NCI-H1092 treated with DMSO at 0.1 percent for 48 hours (cell line): ENCODE results near the gene UBAP1L.
"Not testable (repeated sequence)": the region's sequence is repeated elsewhere in the genome, so short reads cannot be mapped to it uniquely, and the experiment has no call there.

ENCODE experiments used
- DNase-seq: peaks from one replicate; lab custom pipeline; 2025; lab: John Stamatoyannopoulos, UW

The UBAP1L gene

GRCh38 chr15:65115086-65115485, at the start of gene UBAP1L:
Gene UBAP1L, minus strand, starts transcription at chr15:65115200. Its CDS starts 8,985 bp downstream, at chr15:65106215.
- DNase-seq = peak; percentile 1

- DNase-seq = no peak
Measured at GRCh38 chr15:65164139-65164538, 49.1 kb upstream of the UBAP1L start.

GRCh38 chr15:65163041-65163440, 48.0 kb upstream of the UBAP1L start:
- DNase-seq = no peak

- DNase-seq = no peak
Measured at GRCh38 chr15:65156692-65157091, 41.7 kb upstream of the UBAP1L start.

- DNase-seq = no peak
Measured at GRCh38 chr15:65154720-65155119, 39.7 kb upstream of the UBAP1L start.

- no peak for DNase-seq
Measured at GRCh38 chr15:65147902-65148301, 32.9 kb upstream of the UBAP1L start.

GRCh38 chr15:65146438-65146837, 31.4 kb upstream of the UBAP1L start:
- DNase-seq = no peak

GRCh38 chr15:65138631-65139030, 23.6 kb upstream of the UBAP1L start:
- not testable (repeated sequence) for DNase-seq

GRCh38 chr15:65137893-65138292, 22.9 kb upstream of the UBAP1L start:
- not testable (repeated sequence) for DNase-seq

- DNase-seq = not testable (repeated sequence)
Measured at GRCh38 chr15:65137089-65137488, 22.1 kb upstream of the UBAP1L start.

GRCh38 chr15:65134538-65134937, 19.5 kb upstream of the UBAP1L start:
- no peak for DNase-seq

GRCh38 chr15:65133548-65134200, 18.7 kb upstream of the UBAP1L start, which contains the start of gene PDCD7:
Gene PDCD7, minus strand, starts transcription at chr15:65133808. Its CDS starts 27 bp downstream, at chr15:65133781.
- DNase-seq = peak; percentile 82

GRCh38 chr15:65132878-65133547, 18.0 kb upstream of the UBAP1L start:
- no peak for DNase-seq

- DNase-seq = no peak
Measured at GRCh38 chr15:65130941-65131340, 15.9 kb upstream of the UBAP1L start.

- peak; percentile 52 for DNase-seq
Measured at GRCh38 chr15:65115542-65115941, 542 bp upstream of the UBAP1L start.

GRCh38 chr15:65110676-65111292, 4.2 kb downstream of the UBAP1L start:
- DNase-seq = no peak

- DNase-seq = no peak
Measured at GRCh38 chr15:65106011-65106590, 8.9 kb downstream of the UBAP1L start.

GRCh38 chr15:65105038-65105437, 10.0 kb downstream of the UBAP1L start:
- DNase-seq = no peak

- no peak for DNase-seq
Measured at GRCh38 chr15:65102912-65103311, 12.1 kb downstream of the UBAP1L start.

- DNase-seq = no peak
Measured at GRCh38 chr15:65101891-65102708, 12.9 kb downstream of the UBAP1L start.

- no peak for DNase-seq
Measured at GRCh38 chr15:65101411-65101890, 13.5 kb downstream of the UBAP1L start.

GRCh38 chr15:65100442-65100841, 14.6 kb downstream of the UBAP1L start:
- DNase-seq = no peak
